Fibroblast of skin of abdomen (primary cell): ENCODE measurements around the gene TBCD.

Experiments used
- DNase-seq: peaks from one replicate; pipeline ENCODE4 v3.0.0-alpha.2; 2013

The TBCD gene

GRCh38 chr17:82791532-82791931 lies 39.7 kb downstream of the TBCD start:
- peak; percentile 72 for DNase-seq

DNA sequence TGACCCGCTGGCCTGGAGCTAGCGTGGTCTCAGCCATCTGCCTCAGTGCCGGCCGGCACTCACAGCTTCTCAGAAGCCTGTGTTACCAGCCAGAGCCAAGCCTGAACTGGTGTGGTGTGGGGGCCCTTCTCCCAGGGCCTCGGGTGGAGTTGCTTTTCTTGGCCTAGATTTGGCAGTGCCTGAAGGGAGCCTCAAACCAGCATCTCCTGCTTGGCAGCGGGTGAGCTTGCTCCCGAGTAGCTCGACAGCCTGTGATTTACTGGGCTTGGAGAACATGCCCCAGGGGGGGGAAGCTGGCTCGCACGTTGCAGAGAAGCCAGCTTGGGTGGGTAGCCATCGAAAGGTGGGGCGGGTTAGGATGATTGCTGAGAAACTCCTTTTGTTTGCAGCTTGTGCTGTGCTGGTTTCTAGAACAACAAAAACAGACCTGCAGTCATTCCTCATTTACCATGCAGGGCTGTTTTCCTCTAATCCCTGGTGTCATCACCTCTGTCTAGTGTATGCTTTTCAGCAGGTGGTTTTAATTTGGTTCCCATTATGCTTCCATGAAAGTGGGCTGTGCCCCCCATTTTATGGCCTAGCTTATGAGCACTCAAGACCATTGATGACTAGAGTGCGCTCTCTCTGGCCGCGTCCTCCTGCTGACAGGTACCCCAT lies 42.2 kb downstream of the TBCD start:
- peak; percentile 54 for DNase-seq

GRCh38 chr17:82794781-82795482 lies 43.1 kb downstream of the TBCD start:
- peak; percentile 29 for DNase-seq

DNA sequence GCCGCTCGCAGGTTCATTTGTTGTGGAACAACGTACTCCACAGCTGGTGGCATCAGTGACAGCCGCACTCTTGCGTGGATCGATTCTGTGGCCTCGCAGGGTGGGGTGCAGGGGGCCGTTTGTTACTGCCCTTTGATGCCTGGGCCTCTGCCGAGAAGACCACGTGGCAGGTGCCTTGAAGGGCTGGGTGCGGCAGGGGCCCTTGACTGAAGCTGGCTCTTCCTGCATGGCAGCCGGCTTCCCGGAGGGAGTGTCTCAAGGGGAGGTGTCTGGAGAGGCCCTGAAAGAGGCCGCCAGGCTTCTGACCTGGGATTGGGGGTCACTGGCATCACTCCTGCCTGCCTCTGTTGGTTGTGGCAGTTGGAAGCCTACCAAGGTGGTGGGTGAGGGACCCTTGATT lies 43.8 kb downstream of the TBCD start:
- no peak for DNase-seq

DNA sequence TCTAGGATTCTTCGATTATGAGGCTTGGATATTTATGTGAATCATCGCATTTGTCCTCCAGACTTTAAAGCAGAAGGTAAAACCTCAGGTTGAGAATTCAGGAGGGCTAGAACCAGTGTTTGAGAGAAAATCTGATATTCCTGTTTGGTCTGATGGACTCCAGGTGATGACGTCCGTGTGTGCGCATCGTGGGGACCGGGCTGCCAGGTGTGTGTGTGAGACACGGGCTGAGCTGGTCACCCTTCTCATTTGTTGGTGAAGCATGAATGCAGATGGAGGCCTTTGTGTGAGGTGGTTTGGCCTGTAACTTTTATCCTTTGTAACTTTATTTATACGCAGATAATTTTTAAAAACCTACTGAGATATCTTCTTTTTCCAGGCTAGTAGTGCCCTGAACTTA lies 45.2 kb downstream of the TBCD start:
- no peak for DNase-seq

DNA sequence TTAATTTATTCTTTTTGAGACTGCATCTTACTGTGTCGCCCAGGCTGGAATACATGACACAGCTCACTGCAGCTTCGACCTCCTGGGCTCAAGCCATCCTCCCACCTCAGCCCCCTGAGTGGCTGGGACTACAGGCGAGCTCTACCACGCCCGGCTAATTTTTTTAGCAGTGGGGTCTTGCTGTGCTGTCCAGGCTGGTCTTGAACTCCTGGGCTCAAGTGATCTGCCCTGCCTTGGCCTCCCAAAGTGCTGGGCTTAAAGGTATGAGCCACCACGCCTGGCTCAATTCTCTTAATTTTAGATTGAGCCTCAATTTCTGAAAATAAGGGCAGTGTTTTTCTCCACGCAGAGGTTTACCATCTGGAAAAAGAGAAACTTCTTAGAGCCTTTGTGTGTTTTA lies 46.9 kb downstream of the TBCD start:
- DNase-seq, result no peak

- no peak for DNase-seq
These were observed 47.7 kb downstream of the TBCD start for GRCh38 chr17:82799591-82799990.

DNA sequence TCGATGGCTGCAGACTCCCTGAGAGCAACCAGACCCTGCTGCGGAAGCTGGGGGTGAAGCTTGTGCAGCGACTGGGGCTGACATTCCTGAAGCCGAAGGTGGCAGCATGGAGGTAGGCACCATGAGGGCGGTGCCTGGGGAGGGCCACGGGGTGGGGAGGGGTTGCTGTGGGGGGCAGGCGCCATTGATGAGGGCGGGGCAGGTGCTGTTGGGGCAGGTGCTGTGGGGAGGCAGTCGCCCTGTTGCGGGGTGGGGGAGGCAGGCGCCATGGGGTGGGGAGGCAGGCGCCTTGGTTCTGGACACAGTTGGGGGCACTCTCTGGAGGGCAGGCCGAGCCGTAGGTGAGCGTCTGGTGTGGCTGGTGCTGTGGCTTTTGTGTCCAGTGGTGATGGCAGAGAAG lies 49.0 kb downstream of the TBCD start:
- no peak for DNase-seq

GRCh38 chr17:82801377-82801970 lies 49.6 kb downstream of the TBCD start:
- no peak for DNase-seq

GRCh38 chr17:82802075-82802780 lies 50.4 kb downstream of the TBCD start:
- peak; percentile 58 for DNase-seq

GRCh38 chr17:82803185-82803584 lies 51.3 kb downstream of the TBCD start:
- no peak for DNase-seq

GRCh38 chr17:82803606-82804005 lies 51.7 kb downstream of the TBCD start:
- DNase-seq, result no peak

DNA sequence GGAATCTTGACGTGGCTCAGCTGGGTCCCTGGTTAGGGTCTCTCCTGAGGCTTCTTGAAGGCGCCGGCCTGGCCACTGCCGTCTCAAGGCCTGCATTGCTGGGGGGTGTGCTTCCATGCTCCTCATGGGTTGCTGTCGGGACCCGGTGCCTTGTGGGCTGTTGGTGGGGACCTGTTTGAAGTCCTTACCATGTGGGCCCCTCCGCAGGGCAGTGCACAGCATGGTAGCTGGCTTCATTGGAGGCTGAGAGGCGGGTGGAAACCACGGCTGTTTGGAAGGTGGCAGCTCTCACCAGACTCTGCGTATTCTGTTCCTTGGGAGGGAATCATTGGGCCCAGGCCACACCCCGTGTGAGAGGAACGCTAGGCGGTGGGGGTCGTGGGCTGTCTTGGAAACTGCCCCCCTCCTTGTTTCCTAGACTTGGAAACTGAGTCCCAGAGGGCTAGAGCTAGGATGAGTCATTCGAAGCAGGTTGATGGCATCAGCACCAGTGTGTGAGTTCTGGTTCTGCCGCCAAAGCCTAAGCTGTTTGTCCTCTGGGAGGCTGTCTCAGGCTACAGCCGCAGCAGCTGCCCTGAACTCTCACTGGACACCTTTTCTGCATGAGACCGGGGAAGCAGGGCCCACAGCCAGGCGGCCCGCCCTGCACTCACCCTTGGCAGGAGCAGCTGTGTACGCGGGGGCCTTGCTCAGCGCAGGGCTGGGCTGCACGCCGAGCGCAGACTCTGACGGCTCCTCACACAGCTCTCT lies 52.8 kb downstream of the TBCD start:
- DNase-seq, result peak; percentile 10

GRCh38 chr17:82805254-82805653 lies 53.4 kb downstream of the TBCD start:
- no peak for DNase-seq

GRCh38 chr17:82805823-82806222 lies 54.0 kb downstream of the TBCD start:
- no peak for DNase-seq

DNA sequence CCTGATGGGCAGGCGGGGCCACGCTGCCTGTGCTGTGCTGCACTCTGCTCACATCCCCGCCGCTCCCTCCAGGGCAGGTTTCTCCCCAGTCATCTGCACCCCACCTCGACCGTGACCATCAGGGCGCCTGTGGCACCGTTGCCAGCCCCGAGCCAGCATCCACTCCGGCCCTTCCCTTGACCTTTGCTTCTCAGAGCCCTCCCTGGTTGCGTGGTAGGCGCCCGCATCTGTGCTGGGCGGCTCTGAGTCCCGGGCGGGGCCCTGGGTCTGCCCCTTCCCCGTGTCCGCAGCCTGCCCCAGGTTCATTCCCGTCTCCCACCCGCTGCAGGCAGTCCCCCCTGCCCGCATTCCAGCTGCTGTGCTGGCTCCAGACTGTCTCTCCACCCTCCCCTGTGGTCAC lies 54.8 kb downstream of the TBCD start:
- no peak for DNase-seq

GRCh38 chr17:82807101-82807500 lies 55.2 kb downstream of the TBCD start:
- DNase-seq, result no peak

GRCh38 chr17:82807562-82807961 lies 55.7 kb downstream of the TBCD start:
- DNase-seq, result no peak

DNA sequence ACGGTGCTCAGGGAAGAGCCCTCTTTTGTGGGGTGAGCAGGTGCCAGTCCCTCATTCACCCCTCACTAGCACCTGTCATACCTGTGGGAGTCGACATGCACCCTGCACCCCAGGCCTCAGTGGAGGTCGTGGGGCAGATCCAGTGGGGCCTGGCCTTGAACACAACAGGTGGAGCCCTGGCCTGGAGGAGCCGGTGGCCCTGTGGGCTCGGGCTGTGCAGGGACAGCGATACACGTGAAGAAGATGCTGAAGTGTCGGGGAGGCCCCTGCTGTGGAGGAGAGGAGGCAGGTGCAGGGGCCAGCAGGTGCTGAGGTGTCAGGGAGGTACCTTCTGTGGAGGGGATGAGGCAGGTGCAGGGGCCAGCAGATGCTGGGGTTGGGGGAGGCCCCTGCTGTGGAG lies 56.1 kb downstream of the TBCD start:
- no peak for DNase-seq

- DNase-seq, result peak; percentile 16
These were observed 57.3 kb downstream of the TBCD start for GRCh38 chr17:82808921-82809905.

DNA sequence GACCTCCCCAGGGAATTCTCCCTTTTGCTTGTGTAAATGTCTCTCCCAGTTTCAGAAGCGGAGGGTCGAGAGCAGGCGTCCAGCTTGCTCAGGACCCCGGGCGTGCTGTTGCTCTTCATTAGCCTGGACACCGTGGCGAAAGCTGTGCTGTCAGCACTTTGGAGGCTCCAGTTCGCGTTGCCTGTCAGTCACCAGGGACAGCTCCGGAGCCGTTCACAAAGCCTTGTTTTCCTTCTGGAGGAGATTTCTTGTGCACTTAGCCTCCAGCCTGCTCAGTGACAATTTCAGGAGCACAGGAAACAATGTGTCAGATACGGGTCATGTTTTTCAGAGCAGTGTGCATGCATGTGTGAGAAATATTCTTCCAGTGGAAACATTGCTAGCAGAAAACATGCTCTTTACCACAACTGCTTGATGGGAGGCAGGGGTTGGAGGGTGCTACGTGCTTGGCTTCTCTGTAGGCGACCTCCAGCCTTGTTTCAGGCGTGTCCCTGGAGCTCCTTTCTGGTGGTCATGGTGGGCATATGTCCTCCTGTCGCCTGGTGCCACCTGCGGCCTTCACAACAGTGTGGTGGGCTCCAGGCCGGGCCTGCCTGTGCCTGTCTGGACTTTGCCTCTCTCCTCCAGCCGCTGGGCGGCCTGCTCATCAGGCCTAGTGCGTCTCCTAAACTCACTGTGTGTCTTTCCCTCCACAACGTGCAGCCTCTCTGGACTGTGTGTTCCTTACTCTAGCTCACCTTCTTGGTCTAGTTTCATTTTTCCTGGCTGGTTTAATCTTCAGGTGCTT lies 59.0 kb downstream of the TBCD start:
- DNase-seq, result no peak
